GF-D8 (cell line): ENCODE results near the gene ODAD3.
"Not testable (repeated sequence)": the region's sequence is repeated elsewhere in the genome, so short reads cannot be mapped to it uniquely, and the experiment has no call there.

Experiments
- DNase-seq: peaks from one replicate; lab custom pipeline; 2025; lab: John Stamatoyannopoulos, UW

The ODAD3 gene

GRCh38 chr19:11437955-11438354 lies 3.0 kb upstream of the ODAD3 start:
- DNase-seq = no peak

- DNase-seq = no peak
Measured at GRCh38 chr19:11435833-11436313, 952 bp upstream of the ODAD3 start.

GRCh38 chr19:11434703-11435056 lies 241 bp downstream of the ODAD3 start:
- no peak for DNase-seq

- DNase-seq = not testable (repeated sequence)
Measured at GRCh38 chr19:11433526-11433925, 1.4 kb downstream of the ODAD3 start.

GRCh38 chr19:11426656-11427055 lies 8.3 kb downstream of the ODAD3 start:
- DNase-seq = no peak

GRCh38 chr19:11425719-11426457 lies 9.0 kb downstream of the ODAD3 start:
- DNase-seq = no peak

- DNase-seq = no peak
Measured at GRCh38 chr19:11423791-11424181, 11.1 kb downstream of the ODAD3 start.

GRCh38 chr19:11423164-11423790 lies 11.6 kb downstream of the ODAD3 start:
- DNase-seq = no peak

- DNase-seq = no peak
Measured at GRCh38 chr19:11422163-11423065, 12.5 kb downstream of the ODAD3 start.

- no peak for DNase-seq
Measured at GRCh38 chr19:11421371-11422098, 13.4 kb downstream of the ODAD3 start.

GRCh38 chr19:11420429-11421370 lies 14.2 kb downstream of the ODAD3 start:
- no peak for DNase-seq

- DNase-seq = no peak
Measured at GRCh38 chr19:11418549-11419506, 16.1 kb downstream of the ODAD3 start, which contains the start of gene RGL3. RGL3 (minus strand) TSS chr19:11419314; CDS start chr19:11419278, 36 bp downstream.

- DNase-seq = no peak
Measured at GRCh38 chr19:11418094-11418548, 16.8 kb downstream of the ODAD3 start.

GRCh38 chr19:11416346-11417052 lies 18.4 kb downstream of the ODAD3 start:
- no peak for DNase-seq

GRCh38 chr19:11414544-11414943 lies 20.4 kb downstream of the ODAD3 start:
- DNase-seq = no peak

GRCh38 chr19:11410682-11411081 lies 24.2 kb downstream of the ODAD3 start:
- no peak for DNase-seq

GRCh38 chr19:11408591-11408990 lies 26.3 kb downstream of the ODAD3 start:
- no peak for DNase-seq

GRCh38 chr19:11406703-11407236 lies 28.2 kb downstream of the ODAD3 start:
- not testable (repeated sequence) for DNase-seq
